Endothelial cell (in vitro differentiated cells): ENCODE results near the gene EIF4G1. TPM values are rescaled to one million over a fixed set of nuclear protein-coding genes. Genes with fewer than 3 reads are reported as not detected.

Source experiments
- DNase-seq: peaks from one replicate; pipeline ENCODE4 v3.0.0; 2021; ENCODE audit warnings: low spot score
- H3K27ac Mint-ChIP-seq: one replicate; pipeline ENCODE4 v1.8.0; 2021; ENCODE audit warnings: mixed read lengths, inconsistent platforms; ENCODE audit not compliant: unreplicated experiment
- H3K27me3 Mint-ChIP-seq: one replicate; pipeline ENCODE4 v1.8.0; 2021; ENCODE audit warnings: mild to moderate bottlenecking, moderate library complexity, mixed read lengths, inconsistent platforms; ENCODE audit not compliant: unreplicated experiment
- H3K36me3 Mint-ChIP-seq: one replicate; pipeline ENCODE4 v1.8.0; 2021; ENCODE audit warnings: mild to moderate bottlenecking, low read depth, mixed read lengths, inconsistent platforms; ENCODE audit not compliant: unreplicated experiment
- H3K4me1 Mint-ChIP-seq: one replicate; pipeline ENCODE4 v1.8.0; 2021; ENCODE audit warnings: mild to moderate bottlenecking, mixed read lengths, inconsistent platforms; ENCODE audit not compliant: unreplicated experiment
- H3K4me3 Mint-ChIP-seq: one replicate; pipeline ENCODE4 v1.8.0; 2021; ENCODE audit warnings: mild to moderate bottlenecking, mixed read lengths, inconsistent platforms; ENCODE audit not compliant: unreplicated experiment
- H3K9me3 Mint-ChIP-seq: one replicate; pipeline ENCODE4 v1.8.0; 2021; ENCODE audit warnings: mixed read lengths, inconsistent platforms; ENCODE audit not compliant: unreplicated experiment
- CTCF ChIP-seq: fragments of 200-600 bp; sonication (generic); IDR thresholded peaks from one replicate; pipeline ENCODE4 v1.5.0; 2021; ENCODE audit warnings: antibody characterized with exemption; ENCODE audit not compliant: unreplicated experiment
- total RNA-seq: library from RNA; stranded (reverse); fragmentation: NEBNext Ultra II Directional; extraction: Animal tissue kit (Norgen Biotek cat#: 25700); gene quantifications from one replicate; pipeline ENCODE4 v1.2.1, GENCODE V29; 2021; ENCODE audit not compliant: unreplicated experiment

EIF4G1 gene
- total RNA-seq, 1 donor from 2014 or later: 390 TPM

- Mint-ChIP-seq H3K27ac (peak overlapping the region; percentile 36), H3K36me3 (no peaks in the 10 kb centered on the region), H3K9me3 (no peaks in the 10 kb centered on the region), H3K27me3 (peaks cover 24% of the 10 kb centered on the region), H3K4me3 (peak overlapping the region; percentile 84), H3K4me1 (peaks cover 20% of the 10 kb centered on the region)
- TF ChIP-seq CTCF: no peak
- no peak for DNase-seq
Measured at GRCh38 chr3:184378651-184379357, 64.4 kb downstream of the EIF4G1 start.

GRCh38 chr3:184379358-184380184 is 65.2 kb downstream of the EIF4G1 start, which contains the start of gene CHRD:
Gene CHRD (plus strand): TSS chr3:184380054. CDS start chr3:184380319, 265 bp downstream.
- peak within 1 kb of the TSS; percentile 84 for H3K4me3 Mint-ChIP-seq
- peaks cover 25% of the 10 kb centered on the region for H3K27me3 Mint-ChIP-seq
- no peaks in the 10 kb centered on the region for H3K36me3 Mint-ChIP-seq
- no peak within 1 kb of the TSS for H3K27ac Mint-ChIP-seq
- no peaks in the 10 kb centered on the region for H3K9me3 Mint-ChIP-seq
- TF ChIP-seq CTCF: no peak
- DNase-seq: no peak
- H3K4me1 Mint-ChIP-seq: peaks cover 20% of the 10 kb centered on the region

- no peaks in the 10 kb centered on the region for H3K36me3 Mint-ChIP-seq
- H3K27ac Mint-ChIP-seq: no peak overlapping the region
- peaks cover 20% of the 10 kb centered on the region for H3K4me1 Mint-ChIP-seq
- no peaks in the 10 kb centered on the region for H3K9me3 Mint-ChIP-seq
- no peak for TF ChIP-seq CTCF
- H3K27me3 Mint-ChIP-seq: peaks cover 25% of the 10 kb centered on the region
- no peak overlapping the region for H3K4me3 Mint-ChIP-seq
- DNase-seq: peak; percentile 49
Measured at GRCh38 chr3:184380185-184380626, 65.8 kb downstream of the EIF4G1 start.

- Mint-ChIP-seq H3K27ac (no peak overlapping the region), H3K9me3 (no peaks in the 10 kb centered on the region), H3K4me3 (peak overlapping the region; percentile 59), H3K27me3 (peaks cover 27% of the 10 kb centered on the region), H3K36me3 (no peaks in the 10 kb centered on the region), H3K4me1 (peaks cover 20% of the 10 kb centered on the region)
- DNase-seq: no peak
- TF ChIP-seq CTCF: no peak
Measured at GRCh38 chr3:184380627-184381260, 66.3 kb downstream of the EIF4G1 start.
